Measurements from ENCODE around the gene TRIO. TPM values are rescaled to one million over a fixed set of nuclear protein-coding genes. Genes with fewer than 3 reads are reported as not detected.
A peak's percentile ranks its signal among the peaks of the same experiment; 100 is the strongest.

TRIO gene
- total RNA-seq, 1 experiment from 2014 or later = 99.8 TPM

- ChIA-PET POLR2A (ENCODE audit: low non-redundant PET) (no interaction called here), CTCF (no interaction called here)
- intact Hi-C loops (cut with micrococcal nuclease; ENCODE audit: unreplicated experiment) = loop anchor here (5.0 kb wide), 1 partner anchor 123 kb away; no protein-coding TSS in a partner anchor
- peak; percentile 28 for DNase-seq (ENCODE audit: low spot score)
- Histone ChIP-seq H3K4me3 (ENCODE audit: low read depth, low read length, poor library complexity, severe bottlenecking) (peak overlapping the region; percentile 96), H3K9me3 (ENCODE audit: low read depth, low read length, poor library complexity, severe bottlenecking) (no peaks in the 10 kb centered on the region), H3K36me3 (ENCODE audit: insufficient read depth, low read length, poor library complexity, severe bottlenecking) (no peaks in the 10 kb centered on the region), H3K27me3 (replicated peaks; ENCODE audit: insufficient read depth, low read depth, low read length, poor library complexity) (no peaks in the 10 kb centered on the region), H3K27ac (ENCODE audit: low read depth, low read length, poor library complexity, severe bottlenecking) (peak overlapping the region; percentile 78), H3K4me1 (ENCODE audit: insufficient read depth, low read length, poor library complexity, severe bottlenecking) (peaks cover 25% of the 10 kb centered on the region)
- TF ChIP-seq EZH2 (IDR thresholded peaks at IDR 0.05; ENCODE audit: borderline replicate concordance, low read depth, low read length, poor library complexity, severe bottlenecking) (no peak), CTCF (conservative IDR thresholded peaks at IDR 0.05; ENCODE audit: low read depth, low read length) (no peak)
- BruUV-seq (replicated peaks) = no TSS peak
Observed at GRCh38 chr5:14143841-14144585, 871 bp downstream of the TRIO start.

- ChIA-PET POLR2A (ENCODE audit: low non-redundant PET) (no interaction called here), CTCF (interaction anchor here (1.0 kb wide), 1 partner anchor 12 kb away, joined by 3 read pairs; no protein-coding TSS in a partner anchor)
- Histone ChIP-seq H3K36me3 (ENCODE audit: insufficient read depth, low read length, poor library complexity, severe bottlenecking) (no peaks in the 10 kb centered on the region), H3K4me3 (ENCODE audit: low read depth, low read length, poor library complexity, severe bottlenecking) (peak overlapping the region; percentile 96), H3K27ac (ENCODE audit: low read depth, low read length, poor library complexity, severe bottlenecking) (peak overlapping the region; percentile 78), H3K4me1 (ENCODE audit: insufficient read depth, low read length, poor library complexity, severe bottlenecking) (peaks cover 30% of the 10 kb centered on the region), H3K9me3 (ENCODE audit: low read depth, low read length, poor library complexity, severe bottlenecking) (no peaks in the 10 kb centered on the region), H3K27me3 (replicated peaks; ENCODE audit: insufficient read depth, low read depth, low read length, poor library complexity) (no peaks in the 10 kb centered on the region)
- TF ChIP-seq EZH2 (IDR thresholded peaks at IDR 0.05; ENCODE audit: borderline replicate concordance, low read depth, low read length, poor library complexity, severe bottlenecking) = no peak
- TF ChIP-seq CTCF (conservative IDR thresholded peaks at IDR 0.05; ENCODE audit: low read depth, low read length) = no peak
- peak; percentile 57 for DNase-seq (ENCODE audit: low spot score)
- intact Hi-C loops (cut with micrococcal nuclease; ENCODE audit: unreplicated experiment) = loop anchor here (5.0 kb wide), 1 partner anchor 122 kb away; no protein-coding TSS in a partner anchor
- no TSS peak for BruUV-seq (replicated peaks)
Observed at GRCh38 chr5:14144586-14145434, 1.7 kb downstream of the TRIO start.

- no peaks in the 10 kb centered on the region for H3K27me3 ChIP-seq (replicated peaks; ENCODE audit: insufficient read depth, low read depth, low read length, poor library complexity)
- DNase-seq (ENCODE audit: low spot score) = no peak
- no peak overlapping the region for H3K27ac ChIP-seq (ENCODE audit: low read depth, low read length, poor library complexity, severe bottlenecking)
- peaks cover 35% of the 10 kb centered on the region for H3K4me1 ChIP-seq (ENCODE audit: insufficient read depth, low read length, poor library complexity, severe bottlenecking)
- ChIA-PET POLR2A (ENCODE audit: low non-redundant PET) (no interaction called here), CTCF (interaction anchor here (1.0 kb wide), 1 partner anchor 11 kb away, joined by 3 read pairs; no protein-coding TSS in a partner anchor)
- H3K9me3 ChIP-seq (ENCODE audit: low read depth, low read length, poor library complexity, severe bottlenecking) = no peaks in the 10 kb centered on the region
- intact Hi-C loops (cut with micrococcal nuclease; ENCODE audit: unreplicated experiment) = no loop called here
- no peak for TF ChIP-seq EZH2 (IDR thresholded peaks at IDR 0.05; ENCODE audit: borderline replicate concordance, low read depth, low read length, poor library complexity, severe bottlenecking)
- no peak for TF ChIP-seq CTCF (conservative IDR thresholded peaks at IDR 0.05; ENCODE audit: low read depth, low read length)
- H3K4me3 ChIP-seq (ENCODE audit: low read depth, low read length, poor library complexity, severe bottlenecking) = peak overlapping the region; percentile 96
- H3K36me3 ChIP-seq (ENCODE audit: insufficient read depth, low read length, poor library complexity, severe bottlenecking) = no peaks in the 10 kb centered on the region
- no TSS peak for BruUV-seq (replicated peaks)
Observed at GRCh38 chr5:14145435-14146334, 2.5 kb downstream of the TRIO start.

All from A673 (cell line).